ENCODE measurements around the gene NBAS.
"Not testable (repeated sequence)": the region's sequence is repeated elsewhere in the genome, so short reads cannot be mapped to it uniquely, and the experiment has no call there.

Gene NBAS

DNA sequence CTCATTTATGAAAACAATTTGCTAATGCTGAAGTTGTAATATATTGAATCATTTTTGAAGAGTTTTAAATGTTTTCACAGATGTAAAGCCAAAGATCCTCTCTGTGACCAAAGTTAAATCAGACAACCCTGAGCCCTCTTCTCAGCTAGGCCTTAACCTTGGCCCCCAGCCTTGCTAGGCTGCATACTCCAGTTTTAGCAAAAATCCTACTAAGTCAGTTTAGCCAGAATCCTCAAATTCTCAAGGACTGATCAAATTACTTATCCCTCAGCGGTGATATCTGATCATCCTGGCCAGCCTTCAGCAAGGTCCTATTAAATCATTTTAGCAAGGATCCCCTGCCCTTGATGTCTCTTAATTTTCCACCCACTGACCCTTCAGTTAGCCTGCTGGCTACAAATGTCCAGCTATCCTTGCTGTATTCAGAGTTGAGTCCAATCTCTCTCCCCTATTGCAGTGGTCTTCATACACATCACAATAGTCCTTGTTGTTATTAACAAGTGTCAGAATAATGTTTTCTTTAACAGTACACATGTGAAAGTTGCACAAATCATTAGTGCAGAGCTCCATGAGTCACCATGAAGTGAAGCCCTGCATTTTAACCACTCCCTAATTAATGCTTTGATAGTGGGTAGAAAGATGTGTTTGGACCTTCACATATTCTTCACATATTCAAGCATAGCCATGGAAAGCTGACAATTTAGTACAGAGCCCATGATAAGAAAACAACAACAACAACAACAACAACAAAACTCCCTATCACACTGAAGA is 206.4 kb downstream of the NBAS start:
- DNase-seq = no peak

DNA sequence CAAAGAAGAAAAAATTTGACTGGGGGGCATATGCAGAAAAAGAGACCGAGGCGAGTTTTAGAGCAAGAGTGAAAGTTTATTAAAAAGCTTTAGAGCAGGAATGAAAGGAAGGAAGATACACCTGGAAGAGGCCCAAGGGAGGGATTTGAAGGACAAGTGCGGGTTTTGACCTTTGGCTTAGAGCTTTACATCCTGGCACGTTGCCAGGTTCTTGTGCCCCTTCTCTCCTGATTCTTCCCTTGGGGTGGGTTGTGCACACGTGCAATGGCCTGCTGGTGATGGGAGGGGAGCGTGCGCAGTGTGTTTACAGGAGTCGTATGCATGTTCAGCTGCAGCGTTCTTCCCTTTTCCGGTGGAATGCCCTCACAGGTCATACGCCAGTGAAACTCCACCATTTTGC is 208.8 kb downstream of the NBAS start:
- DNase-seq = no peak

DNA sequence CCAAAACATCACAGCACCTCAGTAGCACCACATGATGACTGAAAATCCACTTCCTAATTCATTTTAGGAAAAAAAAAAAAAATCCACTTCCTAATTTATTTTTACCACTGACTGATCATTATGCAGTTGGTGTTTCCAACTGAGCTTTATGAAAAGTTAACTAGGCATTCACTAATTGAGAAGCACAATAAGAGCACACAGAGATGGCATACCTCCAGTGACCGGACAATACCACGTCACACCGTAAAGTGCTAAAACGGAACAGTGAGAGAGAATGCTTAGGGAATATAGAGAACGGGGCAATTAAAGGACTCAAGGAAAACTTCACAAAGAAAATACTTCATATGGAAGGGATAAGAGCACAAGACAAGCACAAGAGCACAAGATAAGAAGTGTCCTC is 212.5 kb downstream of the NBAS start:
- DNase-seq = no peak

DNA sequence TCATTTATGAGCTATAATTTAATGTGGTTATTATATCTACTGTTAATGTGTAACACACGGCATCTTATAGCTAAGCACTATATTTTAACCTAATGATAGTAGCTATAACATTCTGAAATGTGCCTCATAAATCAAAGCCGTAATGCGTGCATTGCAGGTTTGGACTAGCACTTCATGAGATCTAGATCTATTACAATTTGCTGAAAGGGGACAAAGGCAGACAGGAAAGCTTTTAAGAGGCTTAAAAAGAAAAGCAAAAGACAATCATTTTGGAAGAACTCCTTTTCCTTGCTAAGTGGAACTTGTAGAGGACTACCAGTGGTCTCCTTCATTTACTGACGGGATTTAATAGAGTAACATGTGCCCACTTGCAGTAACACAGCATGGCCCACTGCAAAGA is 213.1 kb downstream of the NBAS start:
- DNase-seq = no peak

DNA sequence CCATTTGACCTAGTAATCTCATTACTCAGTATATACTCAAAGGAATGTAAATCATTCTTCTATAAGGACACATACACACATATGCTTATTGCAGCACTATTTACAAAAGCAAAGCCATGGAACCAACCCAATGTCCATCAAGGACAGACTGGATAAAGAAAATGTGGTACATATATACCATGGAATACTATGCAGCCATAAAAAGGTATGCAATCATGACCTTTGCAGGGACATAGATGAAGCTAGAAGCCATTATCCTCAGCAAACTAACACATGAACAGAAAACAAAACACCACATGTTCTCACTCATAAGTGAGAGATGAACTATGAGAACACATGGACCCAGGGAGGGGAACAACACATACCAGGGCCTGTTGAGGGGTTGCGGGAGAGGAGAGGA is 214.5 kb downstream of the NBAS start:
- DNase-seq = no peak

DNA sequence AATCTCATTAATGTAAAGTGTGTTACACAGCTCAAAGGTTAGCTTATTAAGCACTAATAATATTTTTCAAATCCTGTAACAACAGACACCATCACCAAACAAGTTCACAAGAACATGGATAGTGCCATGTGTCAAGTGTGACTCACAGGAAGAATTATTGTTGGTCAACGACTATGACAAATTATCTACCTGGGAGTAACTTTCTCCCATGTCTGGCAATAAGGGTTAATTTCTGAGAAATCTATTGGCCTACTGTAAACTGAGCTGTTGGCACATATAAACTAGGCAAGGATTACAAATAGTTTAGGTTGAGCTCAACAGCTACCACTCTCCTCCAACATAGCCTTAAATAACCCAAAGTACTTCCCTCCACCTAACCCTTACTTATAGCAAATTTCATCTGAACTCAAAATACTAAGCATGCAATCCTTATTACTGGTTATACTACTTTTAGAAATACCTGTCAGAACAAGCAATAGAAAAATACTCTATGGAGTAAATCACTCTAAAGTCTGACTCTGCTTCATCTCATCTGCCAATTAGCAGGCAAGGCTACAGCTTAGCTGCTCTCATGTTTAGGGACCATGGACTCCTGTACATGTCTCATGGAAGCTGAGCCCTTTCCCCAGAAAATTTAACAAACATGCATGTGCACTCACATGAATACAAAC is 223.0 kb downstream of the NBAS start:
- no peak for DNase-seq

DNA sequence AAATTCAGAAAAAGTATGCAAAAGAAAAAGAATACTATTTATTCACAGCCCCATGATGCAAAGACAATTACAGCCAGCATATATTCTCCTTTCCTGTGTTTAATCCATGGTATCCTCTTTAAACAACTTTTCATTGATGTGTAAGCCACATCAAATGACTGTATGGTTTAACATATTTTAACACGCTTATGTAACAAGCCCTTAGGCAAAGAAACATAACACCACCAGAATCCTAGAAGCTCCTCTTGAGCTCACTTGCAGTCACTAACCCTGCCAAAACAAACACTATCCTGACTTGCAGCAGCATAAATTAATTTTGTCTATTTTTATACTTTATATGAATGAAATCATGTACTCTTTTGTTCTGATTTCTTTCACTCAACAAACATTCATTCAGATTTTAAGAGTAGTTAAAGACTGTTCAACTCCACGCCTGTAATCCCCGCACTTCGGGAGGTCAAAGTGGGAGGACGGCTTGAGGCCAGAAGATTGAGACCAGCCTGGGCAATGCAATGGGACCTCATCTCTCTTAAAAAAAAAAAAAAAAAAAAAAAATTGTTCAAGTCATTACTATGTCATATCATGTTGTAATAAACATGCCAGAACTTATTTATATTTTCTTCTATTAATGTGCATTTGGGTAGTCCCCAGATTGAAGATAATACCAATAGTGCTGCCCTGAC is 226.3 kb downstream of the NBAS start:
- DNase-seq = peak; percentile 40

DNA sequence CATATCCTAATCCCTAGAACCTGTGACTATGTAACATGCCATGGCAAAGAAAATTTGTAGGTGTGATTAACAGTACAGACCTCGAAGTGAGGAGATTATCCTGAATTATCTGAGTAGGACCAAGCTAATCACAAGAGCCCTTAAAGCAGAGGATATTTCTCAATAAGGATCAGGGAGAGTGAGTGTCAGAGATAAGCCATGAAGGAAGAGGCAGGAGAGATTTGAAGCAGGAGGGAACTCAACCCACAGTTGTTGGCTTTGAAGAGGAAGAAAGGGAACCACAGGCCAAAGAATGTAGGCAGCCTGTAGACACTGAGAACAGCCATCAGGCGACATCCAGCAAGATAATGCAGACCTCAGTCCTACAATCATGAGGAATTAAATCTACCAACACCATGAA is 229.3 kb downstream of the NBAS start:
- DNase-seq = no peak

DNA sequence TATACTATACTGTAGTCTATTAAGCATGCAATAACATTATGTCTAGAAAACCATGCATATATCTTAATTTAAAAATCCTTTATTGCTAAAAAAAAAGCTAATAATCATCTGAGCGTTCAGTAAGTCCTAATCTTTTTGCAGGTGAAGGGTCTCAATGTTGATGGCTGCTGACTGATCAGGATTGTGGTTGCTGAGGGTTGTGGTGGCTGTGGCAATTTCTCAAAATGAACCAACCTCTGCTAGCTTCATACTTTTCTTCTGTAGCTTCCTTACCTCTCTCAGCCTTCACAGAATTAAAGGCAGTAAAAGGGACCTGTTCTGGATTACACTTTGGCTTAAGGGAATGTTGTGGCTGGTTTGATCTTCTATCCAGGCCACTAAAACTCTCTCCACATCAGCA is 235.8 kb downstream of the NBAS start:
- no peak for DNase-seq

DNA sequence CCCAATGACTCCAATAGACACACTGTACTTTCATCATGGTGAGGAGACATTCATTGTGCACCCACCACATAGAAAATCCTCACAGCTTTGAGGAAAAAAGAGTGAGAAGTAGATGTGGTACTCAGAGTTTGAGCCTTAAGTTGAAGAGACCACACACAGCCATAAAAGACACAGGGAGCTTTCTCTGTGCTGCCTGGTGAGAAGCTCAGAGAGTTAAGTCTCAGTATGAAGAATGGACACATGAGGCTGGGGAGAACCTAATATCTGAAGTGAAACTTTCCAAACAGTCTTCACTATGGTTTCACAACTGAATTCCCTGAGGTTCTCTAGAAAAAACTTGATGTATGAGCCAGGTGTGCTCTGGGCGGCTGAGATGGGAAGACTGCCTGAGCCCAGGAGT is 237.9 kb downstream of the NBAS start:
- DNase-seq = no peak

DNA sequence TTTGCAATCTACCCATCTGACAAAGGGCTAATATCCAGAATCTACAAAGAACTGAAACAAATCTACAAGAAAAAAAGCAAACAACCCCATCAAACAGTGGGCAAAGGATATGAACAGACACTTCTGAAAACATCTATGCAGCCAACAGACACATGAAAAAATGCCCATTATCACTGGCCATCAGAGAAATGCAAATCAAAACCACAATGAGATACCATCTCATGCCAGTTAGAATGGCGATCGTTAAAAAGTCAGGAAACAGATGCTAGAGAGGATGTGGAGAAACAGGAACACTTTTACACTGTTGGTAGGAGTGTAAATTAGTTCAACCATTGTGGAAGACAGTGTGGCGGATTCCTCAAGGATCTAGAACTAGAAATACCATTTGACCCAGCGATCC is 239.7 kb downstream of the NBAS start:
- not testable (repeated sequence) for DNase-seq

DNA sequence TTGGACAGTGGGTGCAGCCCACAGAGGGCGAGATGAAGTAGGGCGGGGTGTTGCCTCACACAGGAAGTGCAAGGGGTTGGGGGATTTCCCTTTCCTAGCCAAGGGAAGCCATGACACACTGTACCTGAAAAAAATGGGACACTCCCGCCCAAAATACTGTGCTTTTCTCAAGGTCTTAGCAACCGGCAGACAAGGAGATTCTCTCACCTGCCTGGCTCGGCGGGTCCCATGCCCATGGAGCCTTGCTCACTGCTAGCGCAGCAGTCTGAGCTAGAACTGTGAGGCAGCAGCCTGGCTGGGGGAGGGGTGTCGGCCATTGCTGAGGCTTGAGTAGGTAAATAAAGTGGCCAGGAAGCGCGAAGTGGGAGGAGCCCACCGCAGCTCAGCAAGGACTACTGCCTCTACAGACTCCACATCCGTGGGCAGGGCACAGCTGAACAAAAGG is 244.7 kb downstream of the NBAS start:
- no peak for DNase-seq

DNA sequence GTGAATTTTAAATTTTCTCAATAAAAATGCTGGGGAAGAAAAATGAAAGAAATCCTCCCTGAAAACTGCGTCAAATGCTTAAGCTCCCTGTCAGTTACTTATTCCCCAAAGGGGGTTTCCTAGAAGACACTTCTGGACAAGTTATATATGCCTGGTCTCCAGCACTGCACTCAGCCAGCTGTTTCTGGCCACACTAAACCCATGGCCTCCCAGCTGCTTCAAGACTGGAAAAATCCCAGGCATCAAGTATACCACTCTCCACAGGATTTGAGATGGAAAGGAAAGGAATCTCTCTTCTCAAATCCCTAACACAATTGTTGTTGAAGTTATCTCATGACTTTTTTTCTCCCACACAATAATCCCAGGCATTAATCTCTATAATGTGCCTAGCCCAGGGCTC is 245.7 kb downstream of the NBAS start:
- no peak for DNase-seq

DNA sequence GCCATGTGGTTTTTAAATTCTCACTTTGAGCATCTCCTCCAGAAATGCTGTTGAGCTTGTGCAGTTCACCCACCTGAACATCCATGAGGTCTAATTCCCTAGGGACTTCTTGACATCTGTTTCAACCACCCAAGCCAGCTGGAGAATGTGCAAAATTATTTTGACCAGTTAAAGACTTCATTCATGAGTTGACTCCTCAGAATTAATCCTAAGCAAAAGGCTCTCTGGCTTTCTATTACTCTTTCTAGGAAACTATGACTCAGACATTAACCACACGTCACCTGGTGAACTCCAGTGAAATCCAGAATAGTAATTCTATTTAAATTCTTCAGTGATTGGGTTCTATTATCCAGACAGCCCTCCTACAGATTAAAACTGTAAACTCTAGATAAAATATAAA is 247.5 kb downstream of the NBAS start:
- DNase-seq = no peak

DNA sequence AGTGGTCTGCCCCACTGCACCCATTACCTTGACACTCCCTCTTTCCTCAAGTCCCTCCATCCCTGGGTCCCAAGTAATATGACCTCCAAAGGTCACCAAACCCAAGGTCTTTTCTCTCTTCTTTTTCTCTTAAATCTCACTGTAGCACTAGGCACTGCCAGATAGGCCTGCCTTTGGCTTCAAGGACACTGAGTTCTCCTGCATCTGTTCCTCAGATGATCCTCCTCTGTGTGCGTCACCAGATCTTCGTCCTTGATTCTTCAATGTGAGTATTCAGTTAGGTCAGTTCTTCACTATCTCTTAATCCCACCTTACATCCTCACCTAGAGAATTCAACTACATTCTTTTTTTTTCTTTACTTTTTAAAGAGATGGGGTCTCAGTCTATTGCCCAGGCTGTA is 249.2 kb downstream of the NBAS start:
- no peak for DNase-seq

DNA sequence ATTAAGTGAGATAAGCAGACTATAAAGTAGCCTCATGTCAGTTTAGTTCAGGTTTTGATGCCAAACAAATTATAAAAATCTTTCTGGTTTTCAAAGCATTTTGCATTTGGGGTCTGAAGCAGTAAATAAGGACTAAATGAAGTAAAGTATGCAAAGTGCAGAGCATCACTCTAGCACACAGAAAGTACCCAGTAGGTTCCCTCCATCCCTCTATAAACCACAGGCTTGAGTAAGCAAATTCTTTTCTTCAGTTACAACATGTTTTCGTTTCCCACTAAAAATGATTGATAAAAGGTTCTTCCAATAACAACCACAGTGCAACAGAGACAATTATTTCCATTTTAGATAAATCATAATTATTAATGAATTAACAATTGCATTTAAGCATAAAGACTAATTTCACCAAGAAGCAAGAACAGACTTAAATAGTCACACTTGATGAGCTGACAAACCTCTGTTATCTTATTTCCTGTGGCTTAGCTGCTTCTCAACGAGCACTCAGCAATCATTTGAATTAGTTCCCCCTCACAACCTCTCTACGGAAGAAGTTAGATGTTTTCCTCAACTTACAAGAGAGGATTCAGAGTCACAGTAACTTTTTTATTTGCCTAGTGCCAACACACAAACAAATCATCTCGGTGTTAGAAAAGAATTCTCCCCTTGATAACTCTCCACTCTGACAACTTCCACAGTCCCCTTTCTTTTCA is 249.8 kb downstream of the NBAS start:
- no peak for DNase-seq

DNA sequence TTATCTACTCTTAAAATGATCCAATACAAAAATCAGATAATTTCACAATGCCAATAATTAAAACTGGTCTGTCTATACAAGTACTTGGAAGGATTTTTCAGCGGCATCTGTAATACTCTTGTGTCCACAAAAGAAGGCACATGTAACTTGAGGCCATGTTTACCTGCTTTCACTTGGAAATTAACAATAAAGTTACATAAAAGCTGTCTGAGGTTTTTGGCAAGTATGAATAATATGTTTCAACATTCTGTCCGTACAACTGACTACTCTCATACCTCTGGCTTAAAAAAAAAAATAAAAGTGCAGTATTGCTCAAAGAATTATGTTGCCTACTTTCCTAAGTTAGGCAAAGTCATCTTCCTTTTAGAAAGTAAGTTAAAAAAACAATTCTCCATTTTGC is 253.6 kb downstream of the NBAS start:
- DNase-seq = no peak

DNA sequence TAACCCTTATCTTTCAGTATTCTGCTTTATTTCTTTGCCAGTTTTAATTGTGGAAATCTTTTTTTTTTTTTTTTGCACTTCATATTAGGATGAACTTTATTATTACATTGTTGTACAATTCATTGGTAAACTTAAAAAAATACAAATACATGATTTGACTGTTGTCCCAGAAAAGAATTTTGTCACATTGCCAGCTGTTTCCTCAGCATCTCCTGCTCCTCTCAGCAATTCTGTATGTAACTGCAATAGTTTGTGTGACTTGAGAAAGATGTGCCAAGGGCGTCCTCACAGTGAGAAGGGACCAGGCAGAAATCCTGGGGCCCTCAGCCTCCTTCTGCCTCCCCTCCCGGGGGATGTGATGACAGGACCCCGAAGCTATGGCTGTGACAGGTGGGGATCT is 254.4 kb downstream of the NBAS start:
- DNase-seq = no peak

DNA sequence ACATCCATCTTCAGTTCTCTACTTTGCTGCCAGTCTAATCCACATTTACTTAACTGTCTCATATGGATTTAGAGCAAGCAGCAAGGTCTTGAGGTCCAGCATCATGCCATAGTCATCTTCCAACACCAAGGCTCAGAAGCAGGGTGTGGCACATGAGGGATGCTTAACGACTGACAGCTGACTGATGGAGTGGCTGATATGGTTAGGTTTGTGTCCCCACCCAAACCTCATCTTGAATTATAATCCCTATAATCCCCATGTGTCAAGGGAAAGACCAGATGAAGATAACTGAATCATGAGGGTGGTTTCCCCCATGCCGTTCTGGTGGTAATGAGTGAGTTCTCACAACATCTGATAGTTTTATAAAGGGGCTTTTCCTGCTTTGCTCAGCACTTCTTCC is 257.3 kb downstream of the NBAS start:
- no peak for DNase-seq

DNA sequence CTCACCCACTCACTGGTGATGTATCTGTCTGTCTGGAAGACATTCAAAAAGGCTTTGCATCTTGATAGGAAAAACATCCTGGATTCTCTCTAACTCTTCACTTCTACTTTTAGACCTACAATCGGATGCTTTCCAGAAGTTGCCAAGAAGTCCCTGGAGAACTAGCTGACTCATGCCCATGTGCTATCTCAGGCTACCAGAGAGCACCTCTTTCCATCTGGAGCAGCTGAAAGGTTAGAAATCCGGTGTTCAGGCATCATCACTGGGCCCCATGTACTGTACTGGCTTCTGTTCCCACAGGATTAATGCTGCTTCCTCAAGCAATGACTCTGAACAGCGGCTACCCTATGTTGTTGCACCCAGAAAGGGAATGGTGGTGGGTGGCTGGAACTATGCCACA is 259.0 kb downstream of the NBAS start:
- no peak for DNase-seq

DNA sequence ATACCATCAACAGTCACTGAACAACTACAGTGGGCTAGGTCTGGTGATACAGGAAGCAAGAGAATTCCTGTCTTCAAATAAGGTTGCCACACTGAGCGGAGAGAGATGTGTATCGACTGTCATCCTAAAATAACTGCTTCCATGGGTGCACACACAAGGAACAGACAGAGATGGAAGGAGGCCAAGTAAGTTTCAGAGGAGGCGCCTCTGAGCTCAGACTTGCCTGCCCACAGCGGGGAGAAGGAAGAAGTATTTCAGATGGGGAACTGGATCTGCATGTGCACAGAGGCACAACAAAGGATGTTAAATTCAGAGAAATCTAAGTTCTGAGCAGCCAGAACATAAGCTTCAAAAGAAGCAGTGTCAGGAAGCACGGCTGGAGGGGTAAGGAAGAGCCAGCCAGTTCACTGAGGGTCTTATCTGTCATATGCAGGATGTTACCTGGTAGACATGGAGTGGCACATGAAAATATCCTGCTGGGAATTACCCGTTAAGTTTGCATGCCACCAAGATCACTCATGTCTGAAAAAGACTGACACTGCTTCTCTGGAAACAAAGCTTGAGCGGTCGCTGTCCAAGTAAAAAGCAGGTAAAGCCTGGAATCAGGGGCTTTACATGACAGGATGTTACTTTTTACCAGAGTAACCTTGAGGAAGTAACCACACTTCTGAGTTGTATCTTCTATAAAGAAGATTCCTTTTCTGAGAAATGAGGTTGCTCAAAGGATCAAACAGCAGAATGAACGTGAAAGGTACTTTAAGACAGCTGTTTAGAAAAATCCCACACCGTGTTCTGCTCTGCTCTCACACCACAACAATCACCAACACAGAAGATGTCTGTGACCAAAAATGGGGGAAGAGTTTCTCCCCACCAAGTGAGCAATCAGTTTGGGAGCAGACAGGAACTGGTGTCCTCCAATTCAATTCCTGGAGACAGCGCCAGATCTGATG is 260.2 kb downstream of the NBAS start:
- no peak for DNase-seq

DNA sequence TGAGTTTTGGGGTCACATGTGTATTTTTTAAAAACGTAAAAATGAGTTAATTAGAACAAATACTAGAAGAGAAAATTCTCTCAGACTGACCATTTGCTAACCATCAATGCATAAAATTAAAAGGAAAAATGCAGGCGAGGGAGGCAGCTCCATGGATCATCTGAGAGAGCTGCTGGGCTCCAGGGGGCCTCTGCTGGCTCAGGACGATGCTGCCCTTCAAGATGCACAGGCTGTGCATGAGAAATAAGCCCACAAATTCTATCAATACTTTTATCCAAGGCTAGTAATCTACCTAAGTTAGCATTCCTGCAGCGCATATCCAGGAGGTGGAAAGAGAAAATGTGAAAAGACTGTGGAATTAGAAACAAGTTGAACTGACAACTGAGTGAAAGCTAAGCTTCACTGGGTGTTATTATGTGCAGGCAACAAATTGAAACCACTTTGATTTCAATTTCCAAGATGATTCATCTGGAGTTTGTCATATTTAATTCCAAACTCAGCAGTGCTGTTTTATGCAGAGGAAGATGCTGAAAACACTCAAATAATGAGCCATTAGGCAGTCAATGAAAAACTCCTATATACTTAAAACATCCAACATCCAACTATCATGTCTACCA is 261.1 kb downstream of the NBAS start:
- DNase-seq = no peak

Data from COR-L47 (cell line).